GM12875 (cell line): ENCODE data around the gene GLRX2.
A peak's percentile ranks its signal among the peaks of the same experiment; 100 is the strongest.

ENCODE experiments used
- H3K4me3 ChIP-seq: one replicate; pipeline ENCODE4 v1.5.1; 2011; ENCODE audit warnings: low read depth, low read length, control low read depth
- CTCF ChIP-seq: IDR thresholded peaks from 2 replicates; pipeline ENCODE4 v1.5.1; 2011; ENCODE audit warnings: low read depth, mild to moderate bottlenecking, control low read depth, inconsistent platforms, low read length, moderate library complexity, borderline replicate concordance; ENCODE audit not compliant: insufficient read depth

The GLRX2 gene

GRCh38 chr1:193079187-193079586 is 26.0 kb downstream of the GLRX2 start:
- no peak overlapping the region for H3K4me3 ChIP-seq
- no peak for TF ChIP-seq CTCF

GRCh38 chr1:193077991-193078390 is 27.2 kb downstream of the GLRX2 start:
- TF ChIP-seq CTCF: no peak

GRCh38 chr1:193070942-193071341 is 34.3 kb downstream of the GLRX2 start:
- H3K4me3 ChIP-seq: no peak overlapping the region
- no peak for TF ChIP-seq CTCF

More at GRCh38 chr1:193077991-193078390, 27.2 kb downstream of the GLRX2 start:
- H3K4me3 ChIP-seq: no peak overlapping the region

GRCh38 chr1:193070386-193070753 is 34.8 kb downstream of the GLRX2 start:
- H3K4me3 ChIP-seq: no peak overlapping the region
- no peak for TF ChIP-seq CTCF

- TF ChIP-seq CTCF: peak; percentile 49; the same call in 1 of the 2 replicates
- no peak overlapping the region for H3K4me3 ChIP-seq
These were observed 35.3 kb downstream of the GLRX2 start for GRCh38 chr1:193069748-193070385.

- H3K4me3 ChIP-seq: no peak overlapping the region
- TF ChIP-seq CTCF: no peak
These were observed 37.2 kb downstream of the GLRX2 start for GRCh38 chr1:193068013-193068412.

- no peak overlapping the region for H3K4me3 ChIP-seq
- no peak for TF ChIP-seq CTCF
These were observed 38.6 kb downstream of the GLRX2 start for GRCh38 chr1:193066606-193067005.
